Neural progenitor cell (in vitro differentiated cells): ENCODE data around the gene PDE8B. TPM values are rescaled to one million over a fixed set of nuclear protein-coding genes. Genes with fewer than 3 reads are reported as not detected.

Experiments used
- DNase-seq: peaks from one replicate; pipeline ENCODE4 v3.0.0-alpha.2; 2016; ENCODE audit warnings: low spot score
- H2AFZ ChIP-seq: fragments of 200-600 bp; sonication (generic); replicated peaks from 2 replicates; pipeline ENCODE4 v1.6.1; 2016; ENCODE audit warnings: antibody characterized with exemption
- H3F3A ChIP-seq: fragments of 200-600 bp; sonication (generic); 2 replicates; pipeline ENCODE4 v1.6.1; 2016; ENCODE audit warnings: antibody characterized with exemption, low read depth
- H3K27ac ChIP-seq: fragments of 200-600 bp; sonication (generic); 2 replicates; pipeline ENCODE4 v1.5.1; 2016; ENCODE audit warnings: mild to moderate bottlenecking
- H3K27me3 ChIP-seq: fragments of 200-600 bp; sonication (generic); 2 replicates; pipeline ENCODE4 v1.6.1; 2016; ENCODE audit warnings: mild to moderate bottlenecking, moderate library complexity
- H3K36me3 ChIP-seq: fragments of 200-600 bp; sonication (generic); 2 replicates; pipeline ENCODE4 v1.5.1; 2016
- H3K4me1 ChIP-seq: fragments of 200-600 bp; sonication (generic); 2 replicates; pipeline ENCODE4 v1.6.1; 2016; ENCODE audit warnings: mixed run types
- H3K4me2 ChIP-seq: fragments of 200-600 bp; sonication (generic); 2 replicates; pipeline ENCODE4 v1.6.1; 2016
- H3K4me3 ChIP-seq: fragments of 200-600 bp; sonication (generic); 2 replicates; pipeline ENCODE4 v1.5.1; 2016
- H3K79me2 ChIP-seq: fragments of 200-600 bp; sonication (generic); 2 replicates; pipeline ENCODE4 v1.6.1; 2016; ENCODE audit warnings: low read depth
- H3K9ac ChIP-seq: fragments of 200-600 bp; sonication (generic); 2 replicates; pipeline ENCODE4 v1.6.1; 2016
- H3K9me3 ChIP-seq: fragments of 200-600 bp; sonication (generic); 2 replicates; pipeline ENCODE4 v1.5.1; 2016; ENCODE audit warnings: low read depth
- H4K20me1 ChIP-seq: fragments of 200-600 bp; sonication (generic); 2 replicates; pipeline ENCODE4 v1.6.1; 2016; ENCODE audit warnings: low read depth
- H3K27ac Mint-ChIP-seq: 3 replicates; pipeline ENCODE4 v1.8.0; 2021; ENCODE audit warnings: mixed read lengths
- H3K27me3 Mint-ChIP-seq: 2 replicates; pipeline ENCODE4 v1.8.0; 2022; ENCODE audit warnings: low read depth, mild to moderate bottlenecking, inconsistent platforms, moderate library complexity, mixed read lengths; ENCODE audit not compliant: insufficient read depth
- H3K36me3 Mint-ChIP-seq: 3 replicates; pipeline ENCODE4 v1.8.0; 2021; ENCODE audit warnings: mixed read lengths
- H3K4me1 Mint-ChIP-seq: 3 replicates; pipeline ENCODE4 v1.8.0; 2021; ENCODE audit warnings: mixed read lengths
- H3K4me3 Mint-ChIP-seq: 3 replicates; pipeline ENCODE4 v1.8.0; 2021; ENCODE audit warnings: mild to moderate bottlenecking, moderate library complexity, mixed read lengths
- H3K9me3 Mint-ChIP-seq: 3 replicates; pipeline ENCODE4 v1.8.0; 2020; ENCODE audit warnings: mixed read lengths
- EZH2 ChIP-seq: fragments of 200-600 bp; sonication (generic); IDR thresholded peaks from 2 replicates; pipeline ENCODE4 v1.6.1; 2017; ENCODE audit warnings: antibody characterized with exemption, mild to moderate bottlenecking, moderate library complexity
- EZH2phosphoT487 ChIP-seq: fragments of 200-600 bp; sonication (generic); IDR thresholded peaks from 2 replicates; pipeline ENCODE4 v1.6.1; 2017; ENCODE audit warnings: antibody characterized with exemption
- total RNA-seq: library from RNA; depleted of rRNA; stranded (reverse); fragments of >200 nt; gene quantifications from 2 replicates; pipeline ENCODE4 v1.2.3, GENCODE V29; 2015; ENCODE audit warnings: low replicate concordance
- TF ChIP-seq, protein P1 (sequence below): fragments of 200-600 bp; sonication (generic); IDR thresholded peaks from 2 replicates; pipeline ENCODE4 v1.5.1; 2017; ENCODE audit warnings: antibody characterized with exemption, mild to moderate bottlenecking

Gene PDE8B
- total RNA-seq, 1 donor from 2014 or later, result 4.3 TPM

GRCh38 chr5:77180167-77181081 lies 30.1 kb upstream of the PDE8B start:
- Histone ChIP-seq H2AFZ (peak overlapping the region; percentile 90), H3K4me2 (peak overlapping the region; percentile 100), H3K9ac (no peak overlapping the region), H3K4me1 (peaks cover 8% of the 10 kb centered on the region), H3K79me2 (no peaks in the 10 kb centered on the region), H3F3A (peaks cover 6% of the 10 kb centered on the region), H3K36me3 (no peaks in the 10 kb centered on the region), H3K27ac (no peak overlapping the region), H3K27me3 (peaks cover 57% of the 10 kb centered on the region), H3K9me3 (no peaks in the 10 kb centered on the region), H4K20me1 (peaks cover 10% of the 10 kb centered on the region), H3K4me3 (peak overlapping the region; percentile 64)
- DNase-seq, result peak; percentile 38
- H3K4me1 Mint-ChIP-seq, result peaks cover 9% of the 10 kb centered on the region
- H3K4me3 Mint-ChIP-seq, result peak overlapping the region; percentile 71
- peaks cover 23% of the 10 kb centered on the region for H3K27me3 Mint-ChIP-seq
- no peaks in the 10 kb centered on the region for H3K36me3 Mint-ChIP-seq
- no peak overlapping the region for H3K27ac Mint-ChIP-seq
- TF ChIP-seq, protein P1, sequence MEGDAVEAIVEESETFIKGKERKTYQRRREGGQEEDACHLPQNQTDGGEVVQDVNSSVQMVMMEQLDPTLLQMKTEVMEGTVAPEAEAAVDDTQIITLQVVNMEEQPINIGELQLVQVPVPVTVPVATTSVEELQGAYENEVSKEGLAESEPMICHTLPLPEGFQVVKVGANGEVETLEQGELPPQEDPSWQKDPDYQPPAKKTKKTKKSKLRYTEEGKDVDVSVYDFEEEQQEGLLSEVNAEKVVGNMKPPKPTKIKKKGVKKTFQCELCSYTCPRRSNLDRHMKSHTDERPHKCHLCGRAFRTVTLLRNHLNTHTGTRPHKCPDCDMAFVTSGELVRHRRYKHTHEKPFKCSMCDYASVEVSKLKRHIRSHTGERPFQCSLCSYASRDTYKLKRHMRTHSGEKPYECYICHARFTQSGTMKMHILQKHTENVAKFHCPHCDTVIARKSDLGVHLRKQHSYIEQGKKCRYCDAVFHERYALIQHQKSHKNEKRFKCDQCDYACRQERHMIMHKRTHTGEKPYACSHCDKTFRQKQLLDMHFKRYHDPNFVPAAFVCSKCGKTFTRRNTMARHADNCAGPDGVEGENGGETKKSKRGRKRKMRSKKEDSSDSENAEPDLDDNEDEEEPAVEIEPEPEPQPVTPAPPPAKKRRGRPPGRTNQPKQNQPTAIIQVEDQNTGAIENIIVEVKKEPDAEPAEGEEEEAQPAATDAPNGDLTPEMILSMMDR, result no peak
- TF ChIP-seq EZH2, result peak; percentile 81
- peak; percentile 47 for TF ChIP-seq EZH2phosphoT487
- no peaks in the 10 kb centered on the region for H3K9me3 Mint-ChIP-seq

DNA sequence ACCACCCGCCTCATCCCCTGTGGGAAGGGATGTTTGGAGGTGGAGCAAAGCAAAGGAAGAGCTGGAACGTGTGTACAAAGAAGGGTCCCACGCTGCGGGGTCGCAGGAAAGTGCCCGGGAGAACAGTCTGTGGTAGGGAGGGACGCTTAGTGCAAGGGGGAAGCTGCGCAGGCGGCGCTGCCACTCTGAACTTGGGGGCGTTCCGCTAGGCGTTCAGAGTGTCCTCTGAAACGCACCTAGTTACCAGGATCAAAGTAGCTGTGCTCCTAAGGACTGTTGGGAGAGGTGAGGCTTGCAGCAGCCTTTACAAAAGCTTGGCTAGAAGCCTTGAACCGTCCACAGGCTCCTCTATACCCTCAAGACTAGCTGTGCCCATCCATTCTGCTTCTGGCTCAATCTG lies 29.3 kb upstream of the PDE8B start:
- Histone ChIP-seq H4K20me1 (peaks cover 10% of the 10 kb centered on the region), H3K4me1 (peaks cover 8% of the 10 kb centered on the region), H2AFZ (no peak overlapping the region), H3K4me3 (peak overlapping the region; percentile 64), H3F3A (peaks cover 6% of the 10 kb centered on the region), H3K27ac (no peak overlapping the region), H3K36me3 (no peaks in the 10 kb centered on the region), H3K9ac (no peak overlapping the region), H3K79me2 (no peaks in the 10 kb centered on the region), H3K27me3 (peaks cover 57% of the 10 kb centered on the region), H3K4me2 (peak overlapping the region; percentile 100), H3K9me3 (no peaks in the 10 kb centered on the region)
- no peaks in the 10 kb centered on the region for H3K36me3 Mint-ChIP-seq
- peaks cover 23% of the 10 kb centered on the region for H3K27me3 Mint-ChIP-seq
- no peak overlapping the region for H3K27ac Mint-ChIP-seq
- peak overlapping the region; percentile 77 for H3K4me3 Mint-ChIP-seq
- TF ChIP-seq EZH2 (peak; percentile 17), EZH2phosphoT487 (peak; percentile 41)
- TF ChIP-seq, protein P1, result no peak
- H3K4me1 Mint-ChIP-seq, result peaks cover 9% of the 10 kb centered on the region
- H3K9me3 Mint-ChIP-seq, result no peaks in the 10 kb centered on the region
- DNase-seq, result peak; percentile 34

- H3K4me3 Mint-ChIP-seq, result no peak overlapping the region
- H3K36me3 Mint-ChIP-seq, result no peaks in the 10 kb centered on the region
- H3K27ac ChIP-seq, result no peak overlapping the region
- H3K27me3 Mint-ChIP-seq, result peaks cover 23% of the 10 kb centered on the region
- H3K27ac Mint-ChIP-seq, result no peak overlapping the region
- TF ChIP-seq, protein P1, result no peak
- no peak for DNase-seq
- H3F3A ChIP-seq, result peaks cover 6% of the 10 kb centered on the region
- H3K9me3 ChIP-seq, result no peaks in the 10 kb centered on the region
- no peak overlapping the region for H2AFZ ChIP-seq
- H3K36me3 ChIP-seq, result no peaks in the 10 kb centered on the region
- no peak overlapping the region for H3K4me3 ChIP-seq
- no peaks in the 10 kb centered on the region for H3K79me2 ChIP-seq
- peaks cover 9% of the 10 kb centered on the region for H3K4me1 Mint-ChIP-seq
- peak overlapping the region; percentile 100 for H3K4me2 ChIP-seq
- H4K20me1 ChIP-seq, result peaks cover 10% of the 10 kb centered on the region
- no peaks in the 10 kb centered on the region for H3K9me3 Mint-ChIP-seq
- H3K9ac ChIP-seq, result no peak overlapping the region
- H3K27me3 ChIP-seq, result peaks cover 57% of the 10 kb centered on the region
- H3K4me1 ChIP-seq, result peaks cover 8% of the 10 kb centered on the region
Observed at GRCh38 chr5:77181596-77182304, 28.7 kb upstream of the PDE8B start.
